Measurements from ENCODE around the gene WDR91.

WDR91 gene

DNA sequence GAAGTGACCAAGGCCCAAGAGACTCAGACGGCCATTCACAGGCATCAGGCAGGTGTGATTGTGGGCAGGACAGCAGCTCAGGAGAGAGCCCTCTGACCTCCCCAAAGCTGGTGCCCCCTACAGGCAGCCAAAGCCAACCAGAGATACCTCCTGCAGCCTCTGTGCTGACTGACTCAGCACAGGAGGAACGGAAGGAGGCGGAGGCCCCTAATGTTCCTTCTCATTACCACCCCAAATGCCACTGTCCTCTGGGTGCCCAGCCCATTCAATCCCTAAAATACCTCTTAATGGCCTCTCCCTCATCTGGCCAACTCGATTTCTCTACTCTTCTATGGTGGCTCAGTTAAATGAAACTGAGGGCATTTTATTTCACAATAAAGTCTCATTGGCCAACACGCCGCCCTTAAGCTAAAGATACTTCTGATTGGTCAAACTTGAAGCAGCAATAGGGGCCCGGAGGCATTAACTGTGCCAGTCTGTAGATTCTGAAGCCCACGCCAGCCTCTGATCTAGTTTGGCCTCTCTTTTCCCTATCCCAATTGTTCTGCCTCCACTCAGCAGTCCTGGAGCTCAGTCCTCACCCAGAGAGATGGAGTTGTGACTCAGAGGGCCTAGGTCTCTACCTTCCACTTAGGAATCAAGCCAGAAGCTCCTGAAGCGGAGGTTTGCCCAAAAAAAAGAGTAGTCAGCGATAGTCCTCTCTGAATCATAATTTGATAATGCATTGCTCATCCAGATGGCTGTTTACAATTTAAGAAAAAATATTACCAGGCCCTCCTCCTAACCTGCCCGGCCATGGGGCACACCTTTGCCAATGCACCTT lies 42.0 kb downstream of the WDR91 start:
- H3K4me3 ChIP-seq (ENCODE audit: control insufficient read depth, low read depth, low read length): peak overlapping the region; percentile 75
- TF ChIP-seq, protein P1, sequence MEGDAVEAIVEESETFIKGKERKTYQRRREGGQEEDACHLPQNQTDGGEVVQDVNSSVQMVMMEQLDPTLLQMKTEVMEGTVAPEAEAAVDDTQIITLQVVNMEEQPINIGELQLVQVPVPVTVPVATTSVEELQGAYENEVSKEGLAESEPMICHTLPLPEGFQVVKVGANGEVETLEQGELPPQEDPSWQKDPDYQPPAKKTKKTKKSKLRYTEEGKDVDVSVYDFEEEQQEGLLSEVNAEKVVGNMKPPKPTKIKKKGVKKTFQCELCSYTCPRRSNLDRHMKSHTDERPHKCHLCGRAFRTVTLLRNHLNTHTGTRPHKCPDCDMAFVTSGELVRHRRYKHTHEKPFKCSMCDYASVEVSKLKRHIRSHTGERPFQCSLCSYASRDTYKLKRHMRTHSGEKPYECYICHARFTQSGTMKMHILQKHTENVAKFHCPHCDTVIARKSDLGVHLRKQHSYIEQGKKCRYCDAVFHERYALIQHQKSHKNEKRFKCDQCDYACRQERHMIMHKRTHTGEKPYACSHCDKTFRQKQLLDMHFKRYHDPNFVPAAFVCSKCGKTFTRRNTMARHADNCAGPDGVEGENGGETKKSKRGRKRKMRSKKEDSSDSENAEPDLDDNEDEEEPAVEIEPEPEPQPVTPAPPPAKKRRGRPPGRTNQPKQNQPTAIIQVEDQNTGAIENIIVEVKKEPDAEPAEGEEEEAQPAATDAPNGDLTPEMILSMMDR (conservative IDR thresholded peaks at IDR 0.05; ENCODE audit: control insufficient read depth, insufficient read depth, low read depth, low read length): peak; percentile 45
- peak; percentile 65 for DNase-seq (ENCODE audit: low read depth)

DNA sequence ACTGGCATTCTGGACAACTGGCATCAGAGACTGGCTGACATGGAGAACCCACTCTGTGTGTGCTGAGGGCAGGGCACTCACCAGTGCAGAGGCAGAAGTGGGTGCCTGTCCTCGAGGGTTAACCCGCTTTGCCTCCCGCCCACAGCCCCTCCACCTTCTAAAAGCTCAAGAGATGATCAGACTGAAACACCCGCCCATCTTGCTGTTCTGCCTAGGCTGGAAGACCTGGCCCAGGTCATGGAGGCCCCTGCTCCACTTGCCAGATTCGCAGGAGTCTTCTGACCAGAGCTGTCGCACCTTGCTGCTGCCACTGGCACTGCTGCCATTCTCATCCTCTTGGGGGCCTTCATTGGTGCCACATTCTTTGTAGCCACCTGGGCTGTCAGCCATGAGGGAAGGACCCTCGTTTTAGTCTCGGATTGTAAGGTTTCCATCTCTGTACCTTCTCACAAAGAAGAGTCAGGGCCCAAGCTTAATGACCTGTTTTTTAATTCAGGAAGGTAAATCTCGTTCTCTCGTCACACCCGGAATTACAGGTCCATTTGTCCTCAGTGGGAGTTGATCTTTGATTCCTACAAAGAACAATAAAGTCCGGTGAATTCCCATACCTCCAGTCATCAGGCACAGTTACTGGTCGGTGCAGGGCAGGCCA lies 42.7 kb downstream of the WDR91 start:
- TF ChIP-seq, protein P1 (conservative IDR thresholded peaks at IDR 0.05; ENCODE audit: control insufficient read depth, insufficient read depth, low read depth, low read length): no peak
- DNase-seq (ENCODE audit: low read depth): no peak
- no peak overlapping the region for H3K4me3 ChIP-seq (ENCODE audit: control insufficient read depth, low read depth, low read length)

DNA sequence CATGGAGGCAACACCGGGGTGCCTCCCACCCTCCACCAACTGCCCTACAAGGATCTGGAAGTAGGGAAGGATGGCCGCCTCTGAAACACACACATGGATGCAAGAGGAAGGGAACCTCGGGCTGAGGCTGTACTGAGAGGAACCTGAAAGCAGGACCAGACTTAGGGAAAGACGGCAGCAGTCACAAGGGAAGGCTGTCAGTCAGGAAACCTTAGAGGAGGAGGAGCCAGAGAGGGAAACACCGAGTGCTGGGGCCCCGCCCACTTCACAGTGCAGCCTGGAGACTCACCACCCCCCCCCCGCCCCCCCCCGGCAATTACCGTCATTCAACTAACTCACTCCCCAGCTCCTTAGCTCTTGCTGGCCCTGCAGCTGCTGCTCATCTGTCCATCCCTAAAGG lies 43.3 kb downstream of the WDR91 start:
- no peak for DNase-seq (ENCODE audit: low read depth)
- H3K4me3 ChIP-seq (ENCODE audit: control insufficient read depth, low read depth, low read length): no peak overlapping the region
- TF ChIP-seq, protein P1 (conservative IDR thresholded peaks at IDR 0.05; ENCODE audit: control insufficient read depth, insufficient read depth, low read depth, low read length): no peak

DNA sequence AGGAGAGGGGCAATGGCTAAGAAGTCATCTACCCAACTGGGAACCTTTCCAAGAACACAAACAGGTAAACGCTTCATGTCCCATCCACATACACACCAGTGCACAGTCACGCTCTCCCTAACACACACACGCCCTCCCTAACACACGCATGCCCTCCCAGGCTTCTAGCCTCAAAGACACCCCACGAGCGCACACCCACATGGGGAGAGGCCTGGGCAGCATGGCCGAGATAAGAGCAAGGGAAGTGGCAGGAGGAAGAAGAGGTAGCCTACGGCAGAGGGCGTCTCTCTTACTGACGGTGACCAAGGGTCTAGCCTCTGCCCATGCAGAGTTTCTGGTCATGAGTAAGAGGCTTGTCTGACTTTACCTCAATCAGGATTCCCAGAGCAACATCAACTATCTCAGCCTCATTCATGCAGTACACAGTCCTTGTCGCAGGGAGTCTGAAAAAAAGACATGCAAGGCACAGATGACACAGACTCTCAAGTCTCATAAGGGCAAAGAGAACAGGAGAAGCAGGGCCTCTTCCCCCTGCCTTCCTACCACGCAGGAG lies 43.9 kb downstream of the WDR91 start:
- no peak for DNase-seq (ENCODE audit: low read depth)
- TF ChIP-seq, protein P1 (conservative IDR thresholded peaks at IDR 0.05; ENCODE audit: control insufficient read depth, insufficient read depth, low read depth, low read length): no peak
- no peak overlapping the region for H3K4me3 ChIP-seq (ENCODE audit: control insufficient read depth, low read depth, low read length)

DNA sequence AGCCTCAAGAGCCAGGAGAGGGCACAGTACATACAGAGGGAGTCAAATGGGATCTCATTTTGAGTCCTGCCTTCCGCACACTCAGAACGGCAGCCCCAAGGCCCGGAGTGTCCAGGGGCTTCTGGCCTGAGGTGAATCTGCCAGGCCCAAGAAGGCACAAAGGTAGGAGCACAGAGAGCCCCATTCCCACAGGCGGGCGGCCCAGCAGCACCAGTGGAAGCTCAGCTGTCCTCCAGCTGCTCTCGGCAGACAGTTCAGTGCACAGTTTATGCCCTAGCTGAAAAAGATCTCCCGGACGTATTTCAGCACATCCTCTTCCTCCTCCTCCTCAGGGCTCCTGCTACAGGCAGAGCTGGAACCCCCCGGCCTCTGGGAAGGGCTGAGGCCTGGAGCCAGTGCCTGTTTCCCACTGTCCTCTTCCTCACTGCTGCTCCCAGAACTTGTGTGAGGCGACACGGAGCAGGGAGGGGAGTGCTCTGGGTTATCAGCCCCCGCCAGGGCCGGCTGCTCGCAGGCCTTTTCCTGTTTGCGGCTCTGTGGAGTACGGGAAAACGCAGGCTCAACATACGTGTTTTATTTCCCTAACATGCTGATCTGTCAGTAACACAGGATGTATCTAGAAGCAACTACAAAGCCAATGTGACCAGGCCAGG lies 44.9 kb downstream of the WDR91 start:
- DNase-seq (ENCODE audit: low read depth): no peak
- no peak overlapping the region for H3K4me3 ChIP-seq (ENCODE audit: control insufficient read depth, low read depth, low read length)
- TF ChIP-seq, protein P1 (conservative IDR thresholded peaks at IDR 0.05; ENCODE audit: control insufficient read depth, insufficient read depth, low read depth, low read length): no peak

DNA sequence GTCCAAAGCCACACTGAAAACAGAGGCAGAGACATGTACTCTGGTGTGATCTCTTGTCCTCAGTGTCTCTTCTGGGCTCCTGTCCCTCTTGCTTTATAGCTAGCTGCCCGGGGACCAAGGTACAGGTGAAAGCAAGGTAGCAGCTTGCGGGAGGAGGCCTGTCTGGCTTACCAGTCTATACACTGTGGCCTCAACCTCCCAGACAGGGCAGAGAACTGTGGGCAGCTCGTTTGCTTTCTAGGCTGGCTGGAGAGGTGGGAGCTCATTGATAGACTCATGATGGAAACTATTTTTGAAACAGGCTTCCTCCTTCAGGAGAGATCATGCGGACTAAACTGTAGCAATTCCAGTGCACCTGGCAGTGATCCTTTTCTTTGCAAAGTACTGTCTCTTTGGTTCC lies 45.5 kb downstream of the WDR91 start:
- TF ChIP-seq, protein P1 (conservative IDR thresholded peaks at IDR 0.05; ENCODE audit: control insufficient read depth, insufficient read depth, low read depth, low read length): no peak
- H3K4me3 ChIP-seq (ENCODE audit: control insufficient read depth, low read depth, low read length): no peak overlapping the region
- DNase-seq (ENCODE audit: low read depth): no peak
